ENCODE measurements around the gene PRKAR1B.

The PRKAR1B gene

GRCh38 chr7:502296-502695, 224.8 kb downstream of the PRKAR1B start:
- TF ChIP-seq CTCF (IDR thresholded peaks at IDR 0.05; ENCODE audit: insufficient read depth, low read depth, low read length, missing control alignments): no peak
- no peak overlapping the region for H3K4me3 ChIP-seq (ENCODE audit: low read length)
- no peak for DNase-seq (ENCODE audit: low read depth)

- no peak for DNase-seq (ENCODE audit: low read depth)
- H3K4me3 ChIP-seq (ENCODE audit: low read length): no peak overlapping the region
- no peak for TF ChIP-seq CTCF (IDR thresholded peaks at IDR 0.05; ENCODE audit: insufficient read depth, low read depth, low read length, missing control alignments)
Observed at GRCh38 chr7:501526-501925, 225.6 kb downstream of the PRKAR1B start.

GRCh38 chr7:500521-501420, 226.3 kb downstream of the PRKAR1B start:
- no peak for DNase-seq (ENCODE audit: low read depth)
- TF ChIP-seq CTCF (IDR thresholded peaks at IDR 0.05; ENCODE audit: insufficient read depth, low read depth, low read length, missing control alignments): no peak
- no peak overlapping the region for H3K4me3 ChIP-seq (ENCODE audit: low read length)

- TF ChIP-seq CTCF (IDR thresholded peaks at IDR 0.05; ENCODE audit: insufficient read depth, low read depth, low read length, missing control alignments): no peak
- no peak overlapping the region for H3K4me3 ChIP-seq (ENCODE audit: low read length)
- DNase-seq (ENCODE audit: low read depth): no peak
Observed at GRCh38 chr7:499853-500485, 227.1 kb downstream of the PRKAR1B start.
